ENCODE measurements around the gene ACOT13. TPM values are rescaled to one million over a fixed set of nuclear protein-coding genes. Genes with fewer than 3 reads are reported as not detected.
"Not testable (repeated sequence)": the region's sequence is repeated elsewhere in the genome, so short reads cannot be mapped to it uniquely, and the experiment has no call there.

ACOT13 gene
- total RNA-seq, 1 experiment from 2014 or later = 79.2 TPM

DNA sequence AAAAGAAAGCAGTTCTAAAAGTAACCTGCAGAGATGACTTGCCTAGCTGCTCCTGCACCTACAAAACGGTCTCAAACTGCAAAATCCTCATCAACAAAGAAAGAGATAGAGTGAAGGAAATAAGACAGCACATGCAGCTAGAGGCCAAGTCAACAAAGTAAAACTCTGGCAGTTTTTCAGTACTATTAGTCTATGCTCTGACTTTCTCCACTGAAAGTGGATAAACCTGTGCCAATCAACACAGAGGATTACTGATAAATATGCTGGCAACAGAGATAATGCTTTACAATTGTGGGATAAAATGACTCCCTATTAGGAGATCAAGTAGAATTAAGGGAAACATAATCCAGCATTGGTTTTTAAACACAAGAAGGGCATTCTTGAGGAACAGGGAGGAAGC lies 34.3 kb upstream of the ACOT13 start:
- no peak overlapping the region for H3K4me3 ChIP-seq
- ChIA-PET CTCF (no interaction called here), POLR2A (ENCODE audit: unreplicated experiment) (no interaction called here)
- H3K36me3 ChIP-seq (ENCODE audit: low read depth) = peaks cover 10% of the 10 kb centered on the region; the same call in 1 of the 2 replicates
- no peaks in the 10 kb centered on the region for H3K27me3 ChIP-seq (ENCODE audit: insufficient read depth, low read depth)
- H3K4me2 ChIP-seq = no peak overlapping the region
- no TSS peak for BruUV-seq (replicated peaks)
- H3F3A ChIP-seq (ENCODE audit: insufficient read depth, low read depth) = no peaks in the 10 kb centered on the region
- no peak for DNase-seq
- no peaks in the 10 kb centered on the region for H3K9me2 ChIP-seq (ENCODE audit: insufficient read depth)
- no peak for TF ChIP-seq EZH2 (IDR thresholded peaks at IDR 0.05; ENCODE audit: low read depth)
- TF ChIP-seq, protein P1, sequence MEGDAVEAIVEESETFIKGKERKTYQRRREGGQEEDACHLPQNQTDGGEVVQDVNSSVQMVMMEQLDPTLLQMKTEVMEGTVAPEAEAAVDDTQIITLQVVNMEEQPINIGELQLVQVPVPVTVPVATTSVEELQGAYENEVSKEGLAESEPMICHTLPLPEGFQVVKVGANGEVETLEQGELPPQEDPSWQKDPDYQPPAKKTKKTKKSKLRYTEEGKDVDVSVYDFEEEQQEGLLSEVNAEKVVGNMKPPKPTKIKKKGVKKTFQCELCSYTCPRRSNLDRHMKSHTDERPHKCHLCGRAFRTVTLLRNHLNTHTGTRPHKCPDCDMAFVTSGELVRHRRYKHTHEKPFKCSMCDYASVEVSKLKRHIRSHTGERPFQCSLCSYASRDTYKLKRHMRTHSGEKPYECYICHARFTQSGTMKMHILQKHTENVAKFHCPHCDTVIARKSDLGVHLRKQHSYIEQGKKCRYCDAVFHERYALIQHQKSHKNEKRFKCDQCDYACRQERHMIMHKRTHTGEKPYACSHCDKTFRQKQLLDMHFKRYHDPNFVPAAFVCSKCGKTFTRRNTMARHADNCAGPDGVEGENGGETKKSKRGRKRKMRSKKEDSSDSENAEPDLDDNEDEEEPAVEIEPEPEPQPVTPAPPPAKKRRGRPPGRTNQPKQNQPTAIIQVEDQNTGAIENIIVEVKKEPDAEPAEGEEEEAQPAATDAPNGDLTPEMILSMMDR (conservative IDR thresholded peaks at IDR 0.05) = no peak
- H3K4me1 ChIP-seq (replicated peaks; ENCODE audit: insufficient read depth) = no peaks in the 10 kb centered on the region
- H4K20me1 ChIP-seq (ENCODE audit: insufficient read depth) = no peaks in the 10 kb centered on the region
- no peak overlapping the region for H3K27ac ChIP-seq
- no peaks in the 10 kb centered on the region for H3K79me2 ChIP-seq (ENCODE audit: low read depth)
- H3K9me3 ChIP-seq (ENCODE audit: insufficient read depth, low read depth) = no peaks in the 10 kb centered on the region
- intact Hi-C loops (cut with micrococcal nuclease; ENCODE audit: unreplicated experiment) = no loop called here
- H2AFZ ChIP-seq = no peak overlapping the region

DNA sequence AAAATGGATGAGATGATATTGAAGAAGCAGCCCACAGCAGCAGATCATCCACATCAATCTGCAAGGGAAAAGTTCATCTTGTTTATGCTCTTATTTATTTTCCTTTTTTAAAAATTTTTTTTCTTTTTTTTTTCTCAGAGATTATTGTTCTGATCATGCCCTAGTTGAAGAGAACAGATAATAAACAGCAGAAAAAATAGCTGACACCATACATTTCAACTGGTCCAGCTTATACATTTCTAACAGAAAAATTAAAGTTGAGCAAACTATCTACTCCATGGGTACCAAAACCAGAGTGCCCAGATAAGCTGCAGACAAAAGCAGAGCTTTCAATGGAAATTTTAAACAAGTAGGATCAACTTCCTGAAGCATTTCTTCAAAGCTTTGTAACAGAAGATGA lies 30.2 kb upstream of the ACOT13 start:
- peaks cover 10% of the 10 kb centered on the region; the same call in 1 of the 2 replicates for H3K36me3 ChIP-seq (ENCODE audit: low read depth)
- no peak overlapping the region for H2AFZ ChIP-seq
- no peak overlapping the region for H3K4me3 ChIP-seq
- peaks cover 10% of the 10 kb centered on the region for H3K79me2 ChIP-seq (ENCODE audit: low read depth)
- H3F3A ChIP-seq (ENCODE audit: insufficient read depth, low read depth) = no peaks in the 10 kb centered on the region
- intact Hi-C loops (cut with micrococcal nuclease; ENCODE audit: unreplicated experiment) = no loop called here
- TF ChIP-seq, protein P1 (conservative IDR thresholded peaks at IDR 0.05) = no peak
- TF ChIP-seq EZH2 (IDR thresholded peaks at IDR 0.05; ENCODE audit: low read depth) = no peak
- no peaks in the 10 kb centered on the region for H3K4me1 ChIP-seq (replicated peaks; ENCODE audit: insufficient read depth)
- H3K27me3 ChIP-seq (ENCODE audit: insufficient read depth, low read depth) = no peaks in the 10 kb centered on the region
- ChIA-PET POLR2A (ENCODE audit: unreplicated experiment) (no interaction called here), CTCF (interaction anchor here (0.7 kb wide), 1 partner anchor 1358 kb away, joined by 6 read pairs; no protein-coding TSS in a partner anchor)
- H3K4me2 ChIP-seq = no peak overlapping the region
- no peaks in the 10 kb centered on the region for H3K9me2 ChIP-seq (ENCODE audit: insufficient read depth)
- H3K27ac ChIP-seq = no peak overlapping the region
- DNase-seq = no peak
- no peaks in the 10 kb centered on the region for H4K20me1 ChIP-seq (ENCODE audit: insufficient read depth)
- BruUV-seq (replicated peaks) = no TSS peak
- H3K9me3 ChIP-seq (ENCODE audit: insufficient read depth, low read depth) = no peaks in the 10 kb centered on the region

DNA sequence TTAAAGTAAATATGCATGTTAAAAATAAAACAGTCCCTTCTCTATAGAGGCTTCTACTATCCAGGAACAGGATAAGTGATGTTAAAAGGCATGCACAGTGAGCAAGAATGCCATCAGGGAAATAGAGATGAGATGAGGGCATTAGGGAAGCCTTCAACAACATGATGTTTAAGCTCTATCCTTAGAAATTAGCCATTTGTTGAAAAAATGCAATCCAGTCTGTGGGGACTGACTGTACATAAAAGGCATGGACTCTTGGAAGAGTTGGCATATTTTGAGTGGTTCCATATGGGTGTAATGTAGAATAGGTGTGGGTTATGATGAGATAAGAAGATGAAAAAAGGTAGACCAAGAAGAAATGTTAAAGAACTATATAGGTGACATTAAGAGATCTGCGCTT lies 26.7 kb upstream of the ACOT13 start:
- Histone ChIP-seq H3K9me2 (ENCODE audit: insufficient read depth) (no peaks in the 10 kb centered on the region), H3K4me3 (no peak overlapping the region), H3K9me3 (ENCODE audit: insufficient read depth, low read depth) (no peaks in the 10 kb centered on the region), H3K27ac (no peak overlapping the region), H3K4me2 (no peak overlapping the region), H3F3A (ENCODE audit: insufficient read depth, low read depth) (peaks cover 9% of the 10 kb centered on the region), H3K4me1 (replicated peaks; ENCODE audit: insufficient read depth) (peaks cover 25% of the 10 kb centered on the region), H3K36me3 (ENCODE audit: low read depth) (peaks cover 9% of the 10 kb centered on the region; the same call in 1 of the 2 replicates), H4K20me1 (ENCODE audit: insufficient read depth) (no peaks in the 10 kb centered on the region), H2AFZ (no peak overlapping the region), H3K27me3 (ENCODE audit: insufficient read depth, low read depth) (no peaks in the 10 kb centered on the region), H3K79me2 (ENCODE audit: low read depth) (peaks cover 40% of the 10 kb centered on the region)
- BruUV-seq (replicated peaks) = no TSS peak
- no peak for TF ChIP-seq EZH2 (IDR thresholded peaks at IDR 0.05; ENCODE audit: low read depth)
- TF ChIP-seq, protein P1 (conservative IDR thresholded peaks at IDR 0.05) = no peak
- DNase-seq = no peak
- ChIA-PET POLR2A (ENCODE audit: unreplicated experiment) (no interaction called here), CTCF (no interaction called here)
- intact Hi-C loops (cut with micrococcal nuclease; ENCODE audit: unreplicated experiment) = no loop called here

DNA sequence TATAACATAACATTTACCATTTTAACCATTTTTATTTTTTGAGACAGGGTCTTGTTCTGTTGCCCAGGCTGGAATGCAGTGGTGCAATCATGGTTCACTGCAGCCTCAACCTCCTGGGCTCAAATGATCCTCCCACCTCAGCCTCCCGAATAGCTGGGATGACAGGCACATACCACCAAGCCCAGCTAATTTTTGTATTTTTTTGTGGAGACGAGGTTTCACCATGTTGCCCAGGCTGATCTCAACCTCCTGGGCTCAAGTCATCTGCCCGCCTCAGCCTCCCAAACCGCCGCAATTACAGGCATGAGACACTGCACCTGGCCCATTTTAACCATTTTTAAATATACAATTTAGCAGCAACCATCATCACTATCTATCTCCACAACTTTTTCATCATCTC lies 26.2 kb upstream of the ACOT13 start:
- H3F3A ChIP-seq (ENCODE audit: insufficient read depth, low read depth) = peaks cover 13% of the 10 kb centered on the region
- H3K9me2 ChIP-seq (ENCODE audit: insufficient read depth); BruUV-seq (replicated peaks); H2AFZ ChIP-seq; H3K27me3 ChIP-seq (ENCODE audit: insufficient read depth, low read depth); H3K36me3 ChIP-seq (ENCODE audit: low read depth); CTCF ChIA-PET; POLR2A ChIA-PET (ENCODE audit: unreplicated experiment); intact Hi-C loops (cut with micrococcal nuclease; ENCODE audit: unreplicated experiment); DNase-seq; H3K4me3 ChIP-seq; H3K4me2 ChIP-seq; H3K9me3 ChIP-seq (ENCODE audit: insufficient read depth, low read depth); H4K20me1 ChIP-seq (ENCODE audit: insufficient read depth); H3K27ac ChIP-seq: not testable (repeated sequence)
- H3K79me2 ChIP-seq (ENCODE audit: low read depth) = peaks cover 41% of the 10 kb centered on the region
- H3K4me1 ChIP-seq (replicated peaks; ENCODE audit: insufficient read depth) = peaks cover 27% of the 10 kb centered on the region
